GM12878 (cell line): ENCODE measurements around the gene CFDP1.

Source experiments
- SMARCA5 ChIP-seq: fragments of 450-650 bp; IDR thresholded peaks from 2 replicates; pipeline ENCODE4 v1.6.1; 2017; ENCODE audit warnings: mild to moderate bottlenecking
- ZBED1 ChIP-seq: IDR thresholded peaks from 2 replicates; pipeline ENCODE4 v1.6.1; 2016; ENCODE audit warnings: borderline replicate concordance

DNA sequence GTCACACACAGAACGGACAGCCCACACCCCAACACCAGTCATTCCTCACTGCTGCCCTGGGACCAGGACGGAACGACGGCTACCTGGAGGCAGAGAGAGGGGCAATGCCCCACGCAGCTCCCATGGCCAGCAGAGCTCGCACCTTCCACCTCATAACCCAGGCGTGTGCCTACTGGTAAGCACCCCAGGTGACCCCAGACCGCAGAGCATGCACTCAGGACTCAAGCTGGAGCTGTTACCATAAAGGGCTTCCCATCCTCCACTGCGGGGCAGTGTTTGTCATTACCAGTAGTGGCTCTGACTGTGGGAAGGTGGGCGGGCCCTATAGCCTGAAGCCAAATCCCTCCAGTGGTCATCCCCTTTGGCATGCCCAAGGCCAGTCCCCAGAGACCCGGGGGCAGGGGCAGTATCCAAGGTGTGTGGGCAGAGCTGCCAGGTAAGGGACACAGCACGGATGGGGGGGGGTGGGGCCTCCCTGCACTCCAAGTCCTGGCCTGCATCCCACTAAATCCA is 177.2 kb downstream of the CFDP1 start:
- TF ChIP-seq ZBED1, result no peak
- TF ChIP-seq SMARCA5, result no peak
